Measurements from ENCODE around the gene NFKBIB. TPM values are rescaled to one million over a fixed set of nuclear protein-coding genes. Genes with fewer than 3 reads are reported as not detected.

Gene NFKBIB
- total RNA-seq, 1 experiment from 2014 or later = 33.8 TPM

DNA sequence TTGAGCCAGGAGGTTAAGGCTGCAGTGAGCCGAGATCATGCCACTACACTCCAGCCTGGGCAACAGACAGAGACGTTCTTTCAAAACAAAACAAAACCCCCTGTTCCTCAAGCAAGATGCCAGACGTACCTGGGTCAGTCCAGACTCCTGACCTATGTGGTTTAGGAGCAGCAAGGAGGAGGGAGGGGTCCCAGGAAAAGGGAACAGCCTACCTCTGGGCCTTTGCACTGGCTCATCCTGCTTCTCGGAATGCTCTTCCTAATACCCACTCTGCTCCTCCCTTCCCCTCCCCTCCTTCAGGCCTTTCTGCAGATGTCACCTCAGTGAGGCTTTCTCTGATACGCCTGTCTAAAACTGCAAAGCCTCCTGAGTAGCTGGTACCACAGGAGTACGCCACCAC is 31.2 kb upstream of the NFKBIB start:
- H3K9ac ChIP-seq (ENCODE audit: extremely low read depth, insufficient read length, low read length) = no peak overlapping the region
- no peak overlapping the region for H2BK120ac ChIP-seq (ENCODE audit: low read depth, low read length, poor library complexity, severe bottlenecking)
- H3K36me3 Mint-ChIP-seq (ENCODE audit: insufficient read depth in 1 of 3, low read depth in 3 of 3) = no peaks in the 10 kb centered on the region; a peak in 1 of 7 replicates
- no peak overlapping the region for H2AK5ac ChIP-seq (ENCODE audit: insufficient read length, low read length)
- H2BK5ac ChIP-seq (ENCODE audit: insufficient read length, low read length) = no peak overlapping the region
- peaks cover 14 to 19% of the 10 kb centered on the region in 2 experiments for H3K4me1 Mint-ChIP-seq
- no peak for DNase-seq
- H3K79me2 ChIP-seq (ENCODE audit: insufficient read depth, low read length) = no peaks in the 10 kb centered on the region
- no peak for TF ChIP-seq CTCF (conservative IDR thresholded peaks at IDR 0.05)
- no peak overlapping the region for H3K27ac ChIP-seq (ENCODE audit: insufficient read length, low read depth, low read length)
- no CpG with 5 or more reads among the region's 6 CpGs for WGBS (ENCODE audit: extremely low coverage, insufficient read length, low lambda C conversion rate)
- H2BK20ac ChIP-seq (ENCODE audit: low read depth, low read length, poor library complexity, severe bottlenecking) = no peak overlapping the region
- H3K27ac Mint-ChIP-seq = no peak overlapping the region
- H2BK15ac ChIP-seq (ENCODE audit: low read depth, low read length) = no peak overlapping the region
- H3K4me3 Mint-ChIP-seq = no peak overlapping the region
- no peak overlapping the region for H2AFZ ChIP-seq (ENCODE audit: low read length)
- H3K9me3 Mint-ChIP-seq = no peaks in the 10 kb centered on the region
- no peaks in the 10 kb centered on the region; the same call in 1 of the 2 replicates for H3K27me3 ChIP-seq (ENCODE audit: insufficient read depth, low read length)
- no peaks in the 10 kb centered on the region for H3K79me1 ChIP-seq (ENCODE audit: insufficient read depth, low read depth, low read length, poor library complexity, severe bottlenecking)
- H3K56ac ChIP-seq (ENCODE audit: insufficient read length, low read depth, low read length) = no peak overlapping the region
- H2BK12ac ChIP-seq (ENCODE audit: insufficient read length, low read depth, low read length) = no peak overlapping the region
- peaks cover 12% of the 10 kb centered on the region for H3K27me3 Mint-ChIP-seq (ENCODE audit: low read depth)
- no peak overlapping the region for H3K18ac ChIP-seq (ENCODE audit: insufficient read length, low read depth, low read length)
- no peak overlapping the region for H3K14ac ChIP-seq (ENCODE audit: insufficient read depth, low read length)
- H3K23ac ChIP-seq (ENCODE audit: insufficient read length, low read depth, low read length) = no peak overlapping the region
- H4K91ac ChIP-seq (ENCODE audit: insufficient read length, low read depth, low read length) = no peak overlapping the region
- no peaks in the 10 kb centered on the region; the same call in 1 of the 2 replicates for H3K4me1 ChIP-seq (ENCODE audit: insufficient read depth, low read length)
- H4K8ac ChIP-seq (replicated peaks; ENCODE audit: insufficient read length, low read depth, low read length) = no peak overlapping the region
- no peak overlapping the region for H3T11ph ChIP-seq (ENCODE audit: low read length)
- no peaks in the 10 kb centered on the region for H3K23me2 ChIP-seq (ENCODE audit: insufficient read length, low read depth, low read length, poor library complexity, severe bottlenecking)
- H4K20me1 ChIP-seq (ENCODE audit: control insufficient read depth, insufficient read depth, insufficient read length) = no peaks in the 10 kb centered on the region
- H3K9me3 ChIP-seq (ENCODE audit: control insufficient read depth, low read depth, low read length) = no peaks in the 10 kb centered on the region
- H4K5ac ChIP-seq (ENCODE audit: insufficient read length, low read depth, low read length) = no peak overlapping the region
- H3K4me2 ChIP-seq (ENCODE audit: insufficient read depth, insufficient read length, low read length) = no peak overlapping the region
- H3K4ac ChIP-seq (ENCODE audit: low read depth, low read length) = no peak overlapping the region
